Epithelial cell of esophagus (primary cell): ENCODE data around the gene NEDD4L.

Source experiments
- DNase-seq: peaks from one replicate; pipeline ENCODE4 v3.0.0; 2010; ENCODE audit warnings: low read depth
- H3K4me3 ChIP-seq: 2 replicates; pipeline ENCODE4 v1.5.1; 2011; ENCODE audit warnings: mild to moderate bottlenecking, low read length, control low read depth
- CTCF ChIP-seq: IDR thresholded peaks from 2 replicates; pipeline ENCODE4 v1.5.1; 2011; ENCODE audit warnings: low read depth, mild to moderate bottlenecking, low read length, control low read depth, inconsistent platforms; ENCODE audit not compliant: insufficient read depth; ENCODE audit errors: missing control alignments

NEDD4L gene

DNA sequence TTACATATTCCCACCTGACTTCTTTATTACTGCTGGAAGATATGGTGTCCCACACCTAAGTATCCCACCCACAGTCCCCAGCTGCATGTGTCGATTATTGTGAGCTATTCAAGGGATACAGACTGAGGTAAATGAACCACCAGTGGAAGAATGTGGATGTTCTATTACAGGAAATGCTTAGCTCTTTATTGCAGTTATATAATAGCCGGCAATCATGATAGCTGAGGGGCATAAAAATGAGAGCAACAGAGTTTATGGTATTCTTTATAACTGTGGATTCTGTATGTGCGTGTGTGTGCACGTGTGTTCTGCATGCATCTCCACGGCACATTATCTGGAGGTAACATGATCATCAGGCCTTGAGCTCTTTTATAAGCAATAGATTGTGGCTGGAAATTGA, 198.9 kb downstream of the NEDD4L start:
- H3K4me3 ChIP-seq, result no peak overlapping the region
- TF ChIP-seq CTCF, result no peak
- DNase-seq, result no peak

DNA sequence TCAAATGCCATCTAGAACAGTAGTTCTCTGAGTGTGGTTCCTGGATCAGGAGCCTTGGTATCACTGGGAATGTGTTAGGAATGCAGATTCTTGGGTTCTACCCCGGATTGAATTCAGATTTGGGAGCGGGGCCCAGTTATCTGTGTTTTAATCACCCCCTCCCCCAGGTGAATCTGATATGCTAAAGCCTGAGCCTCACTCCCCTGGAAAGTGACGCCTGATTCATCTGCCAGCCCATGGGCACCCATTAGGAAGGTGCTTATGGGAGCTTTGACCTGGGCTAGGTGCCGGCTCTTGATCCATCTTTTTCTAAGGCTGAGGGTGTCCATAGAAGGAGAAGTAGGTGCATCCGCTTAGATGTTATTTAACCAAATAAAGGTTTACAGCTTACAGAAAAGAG, 199.4 kb downstream of the NEDD4L start:
- DNase-seq, result no peak
- no peak overlapping the region for H3K4me3 ChIP-seq
- TF ChIP-seq CTCF, result no peak

DNA sequence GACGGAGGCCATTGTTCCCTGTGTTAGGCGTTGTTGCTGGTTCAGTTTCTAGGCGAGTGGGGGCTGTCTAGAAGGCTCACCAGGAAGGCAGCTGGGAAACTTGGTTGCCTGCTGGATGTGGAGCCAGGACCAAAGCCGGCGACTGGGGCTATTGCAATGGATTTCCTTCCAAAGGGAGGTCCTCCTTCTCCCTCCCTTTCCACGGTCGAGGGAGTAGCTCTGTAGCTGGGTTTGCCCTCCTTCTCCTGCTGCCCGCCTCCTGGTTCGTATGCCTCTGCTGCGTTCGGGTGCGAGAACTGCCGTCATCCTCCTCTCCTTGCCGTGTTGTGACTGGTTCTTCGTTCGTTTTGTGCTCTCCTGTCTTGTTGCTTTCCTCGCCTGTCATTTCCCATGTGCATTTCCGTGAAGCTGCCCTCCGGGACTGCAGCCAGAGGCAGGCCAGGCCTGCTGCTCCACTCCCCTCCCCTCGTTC, 203.4 kb downstream of the NEDD4L start:
- H3K4me3 ChIP-seq, result peak overlapping the region; percentile 1
- TF ChIP-seq CTCF, result no peak
- DNase-seq, result peak; percentile 45

- no peak for TF ChIP-seq CTCF
- no peak for DNase-seq
- H3K4me3 ChIP-seq, result no peak overlapping the region
Observed at GRCh38 chr18:58249712-58250111, 205.7 kb downstream of the NEDD4L start.

- no peak for DNase-seq
- no peak for TF ChIP-seq CTCF
- H3K4me3 ChIP-seq, result no peak overlapping the region
Observed at GRCh38 chr18:58251416-58251815, 207.4 kb downstream of the NEDD4L start.

GRCh38 chr18:58252166-58252565, 208.1 kb downstream of the NEDD4L start:
- no peak for TF ChIP-seq CTCF
- H3K4me3 ChIP-seq, result no peak overlapping the region
- DNase-seq, result no peak

DNA sequence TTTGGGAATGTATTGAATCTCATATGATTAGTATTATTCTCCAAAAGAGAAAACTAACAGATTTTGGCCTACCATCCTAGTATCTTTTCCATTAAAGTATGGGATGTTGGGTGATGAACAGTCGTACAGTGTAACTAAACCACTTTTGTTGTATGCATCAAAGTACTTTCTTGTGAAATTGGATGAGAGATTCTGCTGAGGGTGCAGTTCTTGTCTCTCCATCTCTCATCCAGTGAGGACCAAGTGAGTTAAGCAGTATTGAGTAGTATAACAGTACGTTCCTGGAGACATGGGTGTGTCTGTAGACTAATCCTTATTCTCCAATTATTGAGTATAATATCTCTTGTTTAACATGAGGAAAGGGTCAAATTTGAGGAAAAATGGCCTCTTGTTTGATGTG, 209.3 kb downstream of the NEDD4L start:
- TF ChIP-seq CTCF, result no peak
- no peak for DNase-seq
- H3K4me3 ChIP-seq, result no peak overlapping the region
